22Rv1 (cell line): Measurements from ENCODE around the gene RHO.

Experiments used
- ZFX ChIP-seq: fragments of 450-650 bp; IDR thresholded peaks from 2 replicates; pipeline ENCODE4 v1.6.1; 2017; ENCODE audit warnings: antibody characterized with exemption, borderline replicate concordance
- TF ChIP-seq, protein P1 (sequence below): fragments of 450-650 bp; IDR thresholded peaks from 2 replicates; pipeline ENCODE4 v1.5.1; 2017; ENCODE audit warnings: mild to moderate bottlenecking

DNA sequence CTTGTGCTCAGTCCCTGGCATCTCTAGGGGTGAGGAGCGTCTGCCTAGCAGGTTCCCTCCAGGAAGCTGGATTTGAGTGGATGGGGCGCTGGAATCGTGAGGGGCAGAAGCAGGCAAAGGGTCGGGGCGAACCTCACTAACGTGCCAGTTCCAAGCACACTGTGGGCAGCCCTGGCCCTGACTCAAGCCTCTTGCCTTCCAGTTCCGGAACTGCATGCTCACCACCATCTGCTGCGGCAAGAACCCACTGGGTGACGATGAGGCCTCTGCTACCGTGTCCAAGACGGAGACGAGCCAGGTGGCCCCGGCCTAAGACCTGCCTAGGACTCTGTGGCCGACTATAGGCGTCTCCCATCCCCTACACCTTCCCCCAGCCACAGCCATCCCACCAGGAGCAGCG is 5.0 kb downstream of the RHO start:
- TF ChIP-seq ZFX = no peak
- TF ChIP-seq, protein P1, sequence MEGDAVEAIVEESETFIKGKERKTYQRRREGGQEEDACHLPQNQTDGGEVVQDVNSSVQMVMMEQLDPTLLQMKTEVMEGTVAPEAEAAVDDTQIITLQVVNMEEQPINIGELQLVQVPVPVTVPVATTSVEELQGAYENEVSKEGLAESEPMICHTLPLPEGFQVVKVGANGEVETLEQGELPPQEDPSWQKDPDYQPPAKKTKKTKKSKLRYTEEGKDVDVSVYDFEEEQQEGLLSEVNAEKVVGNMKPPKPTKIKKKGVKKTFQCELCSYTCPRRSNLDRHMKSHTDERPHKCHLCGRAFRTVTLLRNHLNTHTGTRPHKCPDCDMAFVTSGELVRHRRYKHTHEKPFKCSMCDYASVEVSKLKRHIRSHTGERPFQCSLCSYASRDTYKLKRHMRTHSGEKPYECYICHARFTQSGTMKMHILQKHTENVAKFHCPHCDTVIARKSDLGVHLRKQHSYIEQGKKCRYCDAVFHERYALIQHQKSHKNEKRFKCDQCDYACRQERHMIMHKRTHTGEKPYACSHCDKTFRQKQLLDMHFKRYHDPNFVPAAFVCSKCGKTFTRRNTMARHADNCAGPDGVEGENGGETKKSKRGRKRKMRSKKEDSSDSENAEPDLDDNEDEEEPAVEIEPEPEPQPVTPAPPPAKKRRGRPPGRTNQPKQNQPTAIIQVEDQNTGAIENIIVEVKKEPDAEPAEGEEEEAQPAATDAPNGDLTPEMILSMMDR = no peak
